ENCODE measurements around the gene IFIT2.
"Not testable (repeated sequence)": the region's sequence is repeated elsewhere in the genome, so short reads cannot be mapped to it uniquely, and the experiment has no call there.

IFIT2 gene

GRCh38 chr10:89341649-89342048, 39.8 kb downstream of the IFIT2 start:
- no peak for DNase-seq (ENCODE audit: low read depth in 2 of 2)

- no peak for DNase-seq (ENCODE audit: low read depth in 2 of 2)
These were observed 40.5 kb downstream of the IFIT2 start for GRCh38 chr10:89342206-89342958.

GRCh38 chr10:89343089-89343767, 41.4 kb downstream of the IFIT2 start:
- DNase-seq (ENCODE audit: low read depth in 2 of 2) = no peak

- no peak for DNase-seq (ENCODE audit: low read depth in 2 of 2)
These were observed 42.3 kb downstream of the IFIT2 start for GRCh38 chr10:89344156-89344555.

- no peak for DNase-seq (ENCODE audit: low read depth in 2 of 2)
These were observed 43.6 kb downstream of the IFIT2 start for GRCh38 chr10:89345367-89346000.

GRCh38 chr10:89346405-89347254, 44.8 kb downstream of the IFIT2 start:
- DNase-seq (ENCODE audit: low read depth in 2 of 2) = no peak

- no peak for DNase-seq (ENCODE audit: low read depth in 2 of 2)
These were observed 46.0 kb downstream of the IFIT2 start for GRCh38 chr10:89347701-89348457.

GRCh38 chr10:89348481-89348880, 46.6 kb downstream of the IFIT2 start:
- no peak for DNase-seq (ENCODE audit: low read depth in 2 of 2)

GRCh38 chr10:89348975-89349374, 47.1 kb downstream of the IFIT2 start:
- no peak for DNase-seq (ENCODE audit: low read depth in 2 of 2)

- not testable (repeated sequence) for DNase-seq (ENCODE audit: low read depth in 2 of 2)
These were observed 48.9 kb downstream of the IFIT2 start for GRCh38 chr10:89350631-89351315.

GRCh38 chr10:89351412-89351779, 49.5 kb downstream of the IFIT2 start:
- no peak for DNase-seq (ENCODE audit: low read depth in 2 of 2)

- no peak for DNase-seq (ENCODE audit: low read depth in 2 of 2)
These were observed 50.1 kb downstream of the IFIT2 start for GRCh38 chr10:89351780-89352597.

GRCh38 chr10:89352802-89353201, 51.0 kb downstream of the IFIT2 start:
- DNase-seq (ENCODE audit: low read depth in 2 of 2) = no peak

GRCh38 chr10:89355394-89355931, 53.6 kb downstream of the IFIT2 start:
- DNase-seq (ENCODE audit: low read depth in 2 of 2) = no peak

- DNase-seq (ENCODE audit: low read depth in 2 of 2) = no peak
These were observed 55.2 kb downstream of the IFIT2 start for GRCh38 chr10:89357096-89357495.

- no peak for DNase-seq (ENCODE audit: low read depth in 2 of 2)
These were observed 56.1 kb downstream of the IFIT2 start for GRCh38 chr10:89357975-89358374.

All from stimulated activated CD8-positive, alpha-beta memory T cell treated with anti-CD3 and anti-CD28 coated beads, Interleukin-7, amount 100 ng/mL, for 4 hours (primary cell).